ENCODE results near the gene FST. TPM values are rescaled to one million over a fixed set of nuclear protein-coding genes. Genes with fewer than 3 reads are reported as not detected.

Gene FST
- total RNA-seq, 1 experiment from 2014 or later = 0.51 TPM

DNA sequence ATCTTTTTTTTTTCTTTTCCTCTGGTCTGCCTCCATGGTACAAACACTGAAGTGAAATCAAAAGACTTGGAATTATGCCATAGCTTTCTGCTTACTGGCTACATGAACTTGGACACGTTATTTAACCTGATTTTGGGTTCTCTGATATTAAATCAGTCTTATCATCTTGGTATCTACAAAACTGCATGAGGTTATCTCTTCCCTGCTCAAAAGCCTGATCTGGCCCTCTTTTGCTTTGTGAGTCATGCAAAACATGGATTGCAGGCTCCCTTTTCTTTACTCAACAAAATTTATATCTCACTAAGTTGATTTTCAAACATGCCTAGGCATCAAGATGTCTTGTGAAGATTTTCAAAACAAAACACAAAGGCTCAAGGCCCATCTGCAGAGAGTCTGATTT is 45.9 kb upstream of the FST start:
- Histone ChIP-seq H3K27me3 (ENCODE audit: control insufficient read depth, insufficient read depth, low read length) (no peaks in the 10 kb centered on the region), H3K27ac (ENCODE audit: low read length) (no peak overlapping the region), H3K4me3 (ENCODE audit: low read depth in 2 of 2, low read length in 2 of 2) (no peak overlapping the region), H3K4me1 (ENCODE audit: control insufficient read depth, insufficient read depth, low read length) (no peaks in the 10 kb centered on the region), H3K9me3 (ENCODE audit: control insufficient read depth, insufficient read depth, low read depth, low read length) (no peaks in the 10 kb centered on the region), H3K36me3 (ENCODE audit: control insufficient read depth, insufficient read depth, low read length) (no peaks in the 10 kb centered on the region)
- ChIA-PET CTCF (no interaction called here), POLR2A (no interaction called here)
- no peak for ATAC-seq
- intact Hi-C loops (cut with micrococcal nuclease; ENCODE audit: unreplicated experiment) = no loop called here
- BruUV-seq (replicated peaks) = no TSS peak
- DNase-seq (ENCODE audit: low read depth, low spot score) = no peak
- TF ChIP-seq SIN3A (IDR thresholded peaks at IDR 0.05; ENCODE audit: borderline replicate concordance, insufficient read depth, low read depth, low read length) (no peak), CTCF (IDR thresholded peaks at IDR 0.05) (no peak), POLR2AphosphoS5 (IDR thresholded peaks at IDR 0.05; ENCODE audit: low read depth, low read length) (no peak), TCF7L2 (IDR thresholded peaks at IDR 0.05; ENCODE audit: low read depth, low read length) (no peak)
- TF ChIP-seq, protein P1, sequence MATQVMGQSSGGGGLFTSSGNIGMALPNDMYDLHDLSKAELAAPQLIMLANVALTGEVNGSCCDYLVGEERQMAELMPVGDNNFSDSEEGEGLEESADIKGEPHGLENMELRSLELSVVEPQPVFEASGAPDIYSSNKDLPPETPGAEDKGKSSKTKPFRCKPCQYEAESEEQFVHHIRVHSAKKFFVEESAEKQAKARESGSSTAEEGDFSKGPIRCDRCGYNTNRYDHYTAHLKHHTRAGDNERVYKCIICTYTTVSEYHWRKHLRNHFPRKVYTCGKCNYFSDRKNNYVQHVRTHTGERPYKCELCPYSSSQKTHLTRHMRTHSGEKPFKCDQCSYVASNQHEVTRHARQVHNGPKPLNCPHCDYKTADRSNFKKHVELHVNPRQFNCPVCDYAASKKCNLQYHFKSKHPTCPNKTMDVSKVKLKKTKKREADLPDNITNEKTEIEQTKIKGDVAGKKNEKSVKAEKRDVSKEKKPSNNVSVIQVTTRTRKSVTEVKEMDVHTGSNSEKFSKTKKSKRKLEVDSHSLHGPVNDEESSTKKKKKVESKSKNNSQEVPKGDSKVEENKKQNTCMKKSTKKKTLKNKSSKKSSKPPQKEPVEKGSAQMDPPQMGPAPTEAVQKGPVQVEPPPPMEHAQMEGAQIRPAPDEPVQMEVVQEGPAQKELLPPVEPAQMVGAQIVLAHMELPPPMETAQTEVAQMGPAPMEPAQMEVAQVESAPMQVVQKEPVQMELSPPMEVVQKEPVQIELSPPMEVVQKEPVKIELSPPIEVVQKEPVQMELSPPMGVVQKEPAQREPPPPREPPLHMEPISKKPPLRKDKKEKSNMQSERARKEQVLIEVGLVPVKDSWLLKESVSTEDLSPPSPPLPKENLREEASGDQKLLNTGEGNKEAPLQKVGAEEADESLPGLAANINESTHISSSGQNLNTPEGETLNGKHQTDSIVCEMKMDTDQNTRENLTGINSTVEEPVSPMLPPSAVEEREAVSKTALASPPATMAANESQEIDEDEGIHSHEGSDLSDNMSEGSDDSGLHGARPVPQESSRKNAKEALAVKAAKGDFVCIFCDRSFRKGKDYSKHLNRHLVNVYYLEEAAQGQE (IDR thresholded peaks at IDR 0.05; ENCODE audit: insufficient read depth in 1 of 2, low read depth in 2 of 2, low read length in 1 of 2) = no peak
- in situ Hi-C loops (cut with HindIII; ENCODE audit: low pct_unique_long_range_greater_than_20kb, low sequenced_read_pairs) = no loop called here

GRCh38 chr5:53436480-53437191 is 43.8 kb upstream of the FST start:
- Histone ChIP-seq H3K27me3 (ENCODE audit: control insufficient read depth, insufficient read depth, low read length) (no peaks in the 10 kb centered on the region), H3K9me3 (ENCODE audit: control insufficient read depth, insufficient read depth, low read depth, low read length) (no peaks in the 10 kb centered on the region), H3K27ac (ENCODE audit: low read length) (no peak overlapping the region), H3K4me3 (ENCODE audit: low read depth in 2 of 2, low read length in 2 of 2) (no peak overlapping the region), H3K4me1 (ENCODE audit: control insufficient read depth, insufficient read depth, low read length) (no peaks in the 10 kb centered on the region), H3K36me3 (ENCODE audit: control insufficient read depth, insufficient read depth, low read length) (no peaks in the 10 kb centered on the region)
- TF ChIP-seq SIN3A (IDR thresholded peaks at IDR 0.05; ENCODE audit: borderline replicate concordance, insufficient read depth, low read depth, low read length) (no peak), POLR2AphosphoS5 (IDR thresholded peaks at IDR 0.05; ENCODE audit: low read depth, low read length) (no peak), CTCF (IDR thresholded peaks at IDR 0.05) (no peak), TCF7L2 (IDR thresholded peaks at IDR 0.05; ENCODE audit: low read depth, low read length) (no peak)
- TF ChIP-seq, protein P1 (IDR thresholded peaks at IDR 0.05; ENCODE audit: insufficient read depth in 1 of 2, low read depth in 2 of 2, low read length in 1 of 2) = no peak
- BruUV-seq (replicated peaks) = no TSS peak
- ATAC-seq (no peak), DNase-seq (ENCODE audit: low read depth, low spot score) (no peak)
- ChIA-PET POLR2A (no interaction called here), CTCF (no interaction called here)
- intact Hi-C loops (cut with micrococcal nuclease; ENCODE audit: unreplicated experiment) (no loop called here), in situ Hi-C loops (cut with HindIII; ENCODE audit: low pct_unique_long_range_greater_than_20kb, low sequenced_read_pairs) (no loop called here)
